Femur (tissue), 1 donor: ENCODE measurements around the gene TDRD6.
"Not testable (repeated sequence)": the region's sequence is repeated elsewhere in the genome, so short reads cannot be mapped to it uniquely, and the experiment has no call there.

ENCODE experiments used
- DNase-seq: peaks from one replicate; pipeline ENCODE4 v3.0.0-alpha.2; 2017

TDRD6 gene

DNA sequence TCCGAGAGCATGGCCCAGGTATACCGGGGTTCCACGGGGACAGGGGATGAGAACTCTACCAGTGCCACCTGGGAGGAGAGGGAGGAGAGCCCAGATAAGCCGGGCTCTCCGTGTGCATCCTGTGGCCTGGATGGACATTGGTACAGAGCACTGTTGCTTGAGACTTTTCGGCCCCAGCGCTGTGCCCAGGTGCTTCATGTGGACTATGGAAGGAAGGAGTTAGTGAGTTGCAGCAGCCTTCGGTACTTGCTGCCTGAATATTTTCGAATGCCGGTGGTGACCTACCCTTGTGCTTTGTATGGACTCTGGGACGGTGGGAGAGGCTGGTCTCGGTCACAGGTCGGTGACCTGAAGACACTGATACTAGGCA is 1.3 kb downstream of the TDRD6 start:
- DNase-seq: no peak

GRCh38 chr6:46689657-46690056 is 2.0 kb downstream of the TDRD6 start:
- DNase-seq: no peak

DNA sequence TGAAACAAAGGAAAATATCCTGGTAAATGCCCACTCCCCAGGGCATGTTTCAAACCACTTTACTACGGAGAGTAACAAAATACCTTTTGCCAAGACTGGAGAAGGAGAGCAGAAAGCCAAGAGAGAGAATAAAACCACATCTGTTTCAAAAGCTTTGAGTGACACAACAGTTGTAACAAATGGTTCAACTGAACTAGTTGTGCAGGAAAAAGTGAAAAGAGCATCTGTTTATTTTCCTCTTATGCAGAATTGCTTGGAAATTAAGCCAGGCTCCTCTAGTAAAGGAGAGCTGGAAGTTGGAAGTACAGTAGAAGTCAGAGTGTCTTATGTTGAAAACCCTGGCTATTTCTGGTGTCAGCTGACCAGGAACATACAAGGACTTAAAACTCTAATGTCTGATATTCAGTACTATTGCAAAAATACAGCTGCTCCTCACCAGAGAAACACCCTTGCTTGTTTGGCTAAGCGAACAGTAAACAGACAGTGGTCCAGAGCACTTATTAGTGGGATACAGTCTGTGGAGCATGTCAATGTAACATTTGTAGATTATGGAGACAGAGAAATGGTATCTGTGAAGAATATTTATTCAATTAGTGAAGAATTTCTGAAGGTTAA is 2.6 kb downstream of the TDRD6 start:
- DNase-seq: no peak

DNA sequence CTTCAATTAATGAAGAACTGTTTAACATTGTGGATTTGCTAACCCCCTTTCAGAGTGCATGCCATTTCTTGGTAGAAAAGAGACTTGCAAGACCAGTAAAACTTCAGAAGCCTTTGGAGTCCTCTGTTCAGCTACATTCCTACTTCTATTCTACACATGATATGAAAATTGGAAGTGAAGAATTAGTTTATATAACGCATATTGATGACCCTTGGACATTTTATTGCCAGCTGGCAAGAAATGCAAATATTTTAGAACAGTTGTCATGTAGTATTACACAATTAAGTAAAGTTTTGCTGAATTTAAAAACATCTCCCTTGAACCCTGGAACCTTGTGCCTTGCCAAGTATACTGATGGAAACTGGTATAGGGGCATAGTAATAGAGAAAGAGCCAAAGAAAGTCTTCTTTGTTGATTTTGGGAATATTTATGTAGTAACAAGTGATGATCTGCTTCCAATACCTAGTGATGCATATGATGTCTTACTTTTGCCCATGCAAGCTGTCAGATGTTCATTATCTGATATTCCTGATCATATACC is 3.3 kb downstream of the TDRD6 start:
- DNase-seq: no peak

- no peak for DNase-seq
Measured at GRCh38 chr6:46699970-46700369, 12.3 kb downstream of the TDRD6 start.

DNA sequence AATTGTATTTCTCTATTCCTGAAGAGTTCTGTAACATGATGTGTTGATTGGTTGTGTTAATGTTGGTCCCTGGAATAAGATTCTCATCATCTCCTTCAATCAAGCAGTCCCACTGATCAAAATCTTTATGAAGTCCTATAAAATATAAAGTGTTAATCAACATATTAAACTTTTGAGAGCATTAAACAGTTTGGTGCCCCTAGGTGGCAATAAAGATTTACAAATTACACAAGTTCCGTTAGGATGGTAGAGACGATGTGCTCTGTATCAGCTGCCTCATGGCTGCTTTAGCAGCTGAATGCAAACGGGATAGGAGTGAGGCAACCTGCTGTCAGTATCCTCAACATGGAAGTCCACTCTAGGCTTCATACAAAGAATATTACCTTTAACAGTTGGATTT is 16.9 kb downstream of the TDRD6 start:
- DNase-seq: no peak

- DNase-seq: no peak
Measured at GRCh38 chr6:46706464-46706863, 18.8 kb downstream of the TDRD6 start.

- no peak for DNase-seq
Measured at GRCh38 chr6:46711491-46711890, 23.8 kb downstream of the TDRD6 start.

GRCh38 chr6:46715141-46715540 is 27.5 kb downstream of the TDRD6 start:
- DNase-seq: no peak

DNA sequence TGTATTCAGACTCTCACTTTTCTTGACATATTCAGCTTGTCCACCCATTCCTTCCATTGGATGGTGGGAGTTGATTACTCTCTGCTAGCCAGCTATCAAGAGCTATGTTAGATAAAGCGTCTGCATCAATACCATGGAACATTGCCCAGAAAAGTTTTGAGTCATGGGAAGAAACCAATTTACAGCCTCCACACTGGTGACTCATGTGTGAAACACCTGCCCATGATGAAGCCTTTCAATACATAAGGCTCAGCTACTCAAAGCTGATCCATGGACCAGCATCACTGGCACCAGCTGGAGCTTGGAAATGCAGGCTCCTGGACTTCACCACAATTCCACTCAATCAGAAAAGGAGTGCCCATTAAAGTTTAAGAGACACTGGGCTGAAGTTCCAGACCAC is 31.4 kb downstream of the TDRD6 start:
- DNase-seq: no peak

DNA sequence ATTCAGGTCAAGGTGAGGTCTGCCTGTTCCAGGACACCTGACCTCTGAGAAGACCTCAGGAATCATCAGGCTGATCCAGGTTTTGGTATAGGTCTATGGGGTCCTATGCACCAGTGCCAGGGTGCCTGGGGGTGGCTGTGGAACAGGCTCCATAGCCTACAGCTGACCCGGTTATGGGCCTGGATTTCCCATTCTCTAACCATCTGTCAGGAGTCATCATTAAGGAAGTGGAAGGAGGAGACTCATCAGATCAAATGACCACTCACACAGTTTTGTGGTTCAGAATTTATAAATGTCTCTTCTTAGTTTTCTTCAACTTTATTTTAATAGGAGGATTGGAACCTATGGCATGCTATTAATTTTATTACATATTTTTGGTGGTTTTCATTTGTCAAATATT is 32.7 kb downstream of the TDRD6 start:
- DNase-seq: no peak

- no peak for DNase-seq
Measured at GRCh38 chr6:46729787-46730326, 42.2 kb downstream of the TDRD6 start.

GRCh38 chr6:46730921-46731461 is 43.3 kb downstream of the TDRD6 start:
- no peak for DNase-seq

DNA sequence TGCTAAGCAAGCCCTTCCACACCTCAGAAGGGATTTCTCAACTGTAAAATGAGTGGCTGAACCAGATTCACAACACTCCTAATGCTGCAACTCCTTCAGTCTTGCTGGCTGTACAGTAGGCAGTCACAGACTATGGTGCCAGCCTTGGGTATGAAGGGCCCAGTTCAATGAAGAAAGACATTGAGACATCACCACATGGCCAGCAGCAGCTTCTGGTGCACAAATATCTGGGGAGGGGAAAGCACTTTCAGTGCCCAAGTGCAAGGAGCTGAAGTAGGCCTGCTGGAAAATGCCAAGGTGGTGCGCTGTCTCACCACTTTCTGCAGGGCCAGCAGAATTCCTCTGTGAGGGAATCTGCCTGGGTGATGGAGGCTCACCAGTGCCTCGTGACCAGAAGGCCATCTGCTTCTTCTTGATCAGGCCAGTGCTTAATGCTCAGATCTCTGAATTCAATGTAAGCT is 45.7 kb downstream of the TDRD6 start:
- DNase-seq: no peak

- peak; percentile 40 for DNase-seq
Measured at GRCh38 chr6:46734867-46735719, 47.4 kb downstream of the TDRD6 start, which contains the start of gene PLA2G7. PLA2G7 (minus strand) TSS chr6:46735375; CDS start chr6:46722891, 12,484 bp downstream.

DNA sequence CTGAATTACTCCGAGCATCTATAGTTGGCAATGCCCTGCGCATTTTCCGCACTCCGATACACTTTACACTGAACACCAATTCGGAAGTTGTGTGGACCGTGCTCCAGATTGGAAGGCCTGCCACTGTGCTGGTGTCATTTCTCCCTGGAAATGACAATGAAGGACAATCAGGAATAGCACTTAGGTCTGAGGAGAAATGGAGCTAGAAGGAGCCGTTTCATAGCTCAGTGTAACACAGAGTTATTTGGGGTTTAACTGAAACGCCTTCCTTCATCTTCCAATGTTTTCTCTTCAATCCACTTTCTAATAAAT is 48.0 kb downstream of the TDRD6 start:
- no peak for DNase-seq

DNA sequence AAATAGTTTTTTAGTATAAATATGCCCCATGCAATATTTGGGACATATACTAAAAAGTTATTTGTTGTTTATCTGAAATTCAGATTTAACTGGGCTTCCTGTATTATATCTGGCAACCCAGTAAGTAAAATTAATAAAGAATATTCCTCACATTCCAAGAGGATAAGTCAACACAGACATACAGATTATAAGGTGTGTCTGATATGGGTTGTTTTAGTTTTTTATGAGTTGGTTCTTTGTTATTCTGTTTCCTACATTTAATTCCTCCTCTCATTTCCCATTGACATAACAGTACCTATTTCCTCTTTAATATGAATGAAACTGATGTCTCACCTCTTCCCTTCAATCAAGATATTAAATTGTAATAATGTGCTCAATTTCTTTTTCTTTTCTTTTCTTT is 49.2 kb downstream of the TDRD6 start:
- no peak for DNase-seq

- DNase-seq: no peak
Measured at GRCh38 chr6:46741482-46741881, 53.8 kb downstream of the TDRD6 start.

- DNase-seq: no peak
Measured at GRCh38 chr6:46741910-46742309, 54.2 kb downstream of the TDRD6 start.

DNA sequence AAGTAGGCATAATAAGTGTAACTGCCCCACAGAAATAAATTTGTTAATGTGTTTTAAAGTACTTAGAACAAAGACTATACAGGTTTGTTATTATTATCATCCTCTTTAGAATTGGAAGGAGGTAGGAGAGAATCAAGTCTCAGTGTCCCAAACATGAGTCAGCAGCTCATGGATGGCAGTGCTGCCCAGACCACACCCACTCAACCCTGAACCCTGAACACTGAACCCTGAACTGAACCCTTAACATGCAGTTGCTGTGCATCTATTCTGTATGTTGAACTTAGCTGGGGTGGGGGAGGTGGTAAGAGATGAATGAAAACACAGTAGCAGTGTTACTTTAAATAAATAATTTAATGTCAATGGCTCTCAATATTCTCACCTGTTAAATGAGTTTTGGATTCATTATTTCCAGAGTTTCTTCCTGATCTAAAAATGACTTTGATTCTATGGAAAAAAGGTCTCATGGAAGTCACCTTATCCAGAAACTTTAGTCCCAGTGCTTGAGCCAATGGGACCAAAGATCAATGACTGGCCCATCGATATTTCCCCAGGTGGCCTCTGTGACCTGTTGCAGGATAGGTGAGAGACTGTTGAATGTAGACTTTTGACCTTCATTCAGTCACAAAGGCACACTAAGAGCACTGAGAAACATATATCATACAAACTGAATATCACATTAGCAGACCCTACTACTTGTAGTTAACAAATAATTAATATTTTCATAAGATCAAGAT is 55.9 kb downstream of the TDRD6 start:
- no peak for DNase-seq

DNA sequence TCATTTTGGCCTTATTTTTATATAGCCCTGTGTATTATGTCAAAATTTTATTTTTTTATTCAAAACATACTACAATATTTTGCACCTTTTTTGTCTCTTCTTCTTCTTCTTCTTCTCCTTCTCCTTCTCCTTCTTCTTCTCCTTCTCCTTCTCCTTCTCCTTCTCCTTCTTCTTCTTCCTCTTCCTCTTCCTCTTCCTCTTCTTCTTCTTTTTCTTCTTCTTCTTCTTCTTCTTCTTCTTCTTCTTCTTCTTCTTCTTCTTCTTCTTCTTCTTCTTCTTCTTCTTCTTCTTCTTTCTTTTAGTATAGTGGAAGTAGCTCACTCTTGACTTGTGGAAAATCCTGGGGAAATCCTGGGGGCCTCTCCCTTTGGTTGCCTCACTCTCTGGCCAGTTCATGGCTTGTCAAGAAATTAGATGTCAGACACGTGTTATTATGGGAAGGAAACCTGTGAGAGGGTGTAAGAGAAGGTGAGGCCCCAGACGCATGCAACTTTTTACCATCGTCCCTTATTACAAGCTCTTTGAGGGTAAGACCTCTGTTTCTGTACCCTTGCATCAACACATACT is 56.6 kb downstream of the TDRD6 start:
- DNase-seq: not testable (repeated sequence)

DNA sequence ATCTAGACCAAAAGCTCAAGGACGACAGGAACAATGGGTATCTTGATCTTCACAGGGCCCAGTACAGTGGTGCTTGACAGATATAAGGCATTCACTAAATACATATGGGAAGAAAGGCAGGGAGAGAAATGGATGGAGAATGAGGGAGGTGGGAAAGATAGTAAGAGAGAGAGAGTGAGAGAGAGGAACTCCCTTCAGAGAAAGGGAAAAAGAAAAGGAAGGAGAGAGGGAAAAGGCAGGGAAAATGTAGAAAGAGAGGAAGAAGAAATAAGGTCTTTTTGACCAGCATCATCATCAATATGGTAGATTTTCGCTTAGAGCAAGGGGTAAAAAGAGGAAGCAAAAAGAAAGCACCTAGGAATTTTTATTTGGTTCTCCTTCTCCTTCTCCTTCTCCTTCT is 58.3 kb downstream of the TDRD6 start:
- no peak for DNase-seq

DNA sequence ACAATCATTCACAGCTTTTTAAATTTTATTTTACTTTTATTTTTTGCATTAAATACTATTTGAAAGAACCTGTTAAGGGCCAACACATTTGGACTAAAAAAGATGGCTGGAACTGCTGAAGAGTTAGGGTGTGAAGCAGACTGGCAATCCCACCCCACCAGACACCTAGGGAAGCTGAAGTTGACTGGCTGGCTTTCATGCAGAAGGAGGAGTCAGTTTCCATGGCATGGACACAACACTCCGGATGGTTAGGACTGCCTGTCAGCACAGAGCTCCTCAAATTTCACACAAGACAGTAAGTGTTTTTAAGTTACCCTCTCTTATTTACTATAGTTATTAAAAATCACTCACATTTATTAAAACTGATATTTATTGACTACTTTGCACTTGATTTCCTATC is 59.0 kb downstream of the TDRD6 start, which contains the start of gene ANKRD66:
TSS of gene ANKRD66 (plus strand) at position 238 of the 400 bp plus-strand sequence. CDS start 5,016 bp downstream, outside the sequence.
- DNase-seq: peak; percentile 22
